Measurements from ENCODE around the gene LUZP2. TPM values are rescaled to one million over a fixed set of nuclear protein-coding genes. Genes with fewer than 3 reads are reported as not detected.

Gene LUZP2
- total and polyA plus RNA-seq, 2 of the 8 experiments (the other 6 are each of a cell fraction or from before 2014, with no cell fraction given): 0.79 to 1.5 TPM

- no peak for FAIRE-seq
- 92% methylated on average over 4 of the region's 4 CpGs; no CpG with 5 or more reads in 1 of the 2 experiments for WGBS, 2 experiments (ENCODE audit: extremely low coverage in 1 of 2, insufficient coverage in 1 of 2, insufficient read length in 1 of 2, insufficient replicate concordance in 2 of 2, low coverage in 1 of 2, low lambda C conversion rate in 2 of 2, missing lambda C conversion rate in 1 of 2)
- Histone ChIP-seq H2BK120ac (replicated peaks; ENCODE audit: low read depth, low read length) (no peak overlapping the region), H3K56ac (replicated peaks; ENCODE audit: insufficient read length, low read depth, low read length) (no peak overlapping the region), H2AK5ac (ENCODE audit: low read depth, low read length) (no peak overlapping the region), H3K4ac (replicated peaks; ENCODE audit: insufficient read length, low read depth, low read length) (no peak overlapping the region), H3K4me2 (ENCODE audit: insufficient read depth in 1 of 2, low read depth in 2 of 2, low read length in 2 of 2) (no peak overlapping the region), H2BK5ac (ENCODE audit: low read depth, low read length) (no peak overlapping the region), H3K9me3 (ENCODE audit: insufficient read depth in 2 of 2, low read depth in 1 of 2, low read length in 1 of 2) (no peaks in the 10 kb centered on the region), H4K5ac (ENCODE audit: insufficient read length, low read depth, low read length) (no peak overlapping the region), H3K23me2 (ENCODE audit: low read depth, low read length) (no peaks in the 10 kb centered on the region), H3K23ac (ENCODE audit: insufficient read length) (no peak overlapping the region), H3K4me3 (ENCODE audit: extremely low read depth in 1 of 4, insufficient read depth in 2 of 4, low read depth in 3 of 4, low read length in 4 of 4) (no peak overlapping the region), H4K91ac (replicated peaks; ENCODE audit: insufficient read length, low read length) (no peak overlapping the region), H3K79me1 (ENCODE audit: low read depth, low read length) (no peaks in the 10 kb centered on the region), H2BK20ac (ENCODE audit: low read length) (no peak overlapping the region), H4K20me1 (replicated peaks in 1 of 2; ENCODE audit: control insufficient read depth in 1 of 2, insufficient read depth in 2 of 2, low read length in 2 of 2) (no peaks in the 10 kb centered on the region), H3K27me3 (replicated peaks in 1 of 4; ENCODE audit: control insufficient read depth in 3 of 4, extremely low read depth in 1 of 4, insufficient read depth in 3 of 4, low read length in 3 of 4) (no peaks in the 10 kb centered on the region), H3K4me1 (replicated peaks in 1 of 4; ENCODE audit: control insufficient read depth in 3 of 4, insufficient read depth in 4 of 4, low read length in 3 of 4) (peaks cover 0 to 3% (median 0%) of the 10 kb centered on the region in 4 experiments; a peak in 1 of 7 replicates), H3K18ac (ENCODE audit: extremely low read depth, low read length) (no peak overlapping the region), H3K14ac (ENCODE audit: insufficient read length) (no peak overlapping the region), H3K9ac (replicated peaks in 1 of 4; ENCODE audit: extremely low read depth in 1 of 4, low read depth in 3 of 4, low read length in 3 of 4) (no peak overlapping the region), H4K8ac (ENCODE audit: extremely low read depth, insufficient read depth, low read length) (no peak overlapping the region), H2BK15ac (ENCODE audit: low read length) (no peak overlapping the region), H3K27ac (ENCODE audit: low read depth, low read length) (no peak overlapping the region), H2AFZ (ENCODE audit: low read length) (no peak overlapping the region), H2BK12ac (ENCODE audit: low read depth, low read length) (no peak overlapping the region; the same call in 1 of the 2 replicates), H3K36me3 (ENCODE audit: control insufficient read depth in 2 of 4, insufficient read depth in 4 of 4, low read length in 3 of 4) (no peaks in the 10 kb centered on the region), H3K79me2 (ENCODE audit: control insufficient read depth in 1 of 2, insufficient read depth in 2 of 2, low read length in 2 of 2) (no peaks in the 10 kb centered on the region)
- TF ChIP-seq RBBP5 (IDR thresholded peaks at IDR 0.05; ENCODE audit: borderline replicate concordance, low read depth, low read length) (no peak), HDAC2 (IDR thresholded peaks at IDR 0.05; ENCODE audit: borderline replicate concordance in 1 of 2, low read depth in 2 of 2, low read length in 2 of 2) (no peak), YY1 (IDR thresholded peaks at IDR 0.05; ENCODE audit: low read depth, low read length) (no peak), SUZ12 (IDR thresholded peaks at IDR 0.05; ENCODE audit: low read length) (no peak), CEBPB (IDR thresholded peaks at IDR 0.05; ENCODE audit: low read depth, low read length) (no peak), TEAD4 (IDR thresholded peaks at IDR 0.05; ENCODE audit: low read depth, low read length) (no peak), CHD1 (IDR thresholded peaks at IDR 0.05; ENCODE audit: low read depth, low read length) (no peak), JUND (IDR thresholded peaks at IDR 0.05; ENCODE audit: low read length) (no peak), SIX5 (IDR thresholded peaks at IDR 0.05; ENCODE audit: low read depth, low read length) (no peak), CTBP2 (IDR thresholded peaks at IDR 0.05; ENCODE audit: borderline replicate concordance, insufficient read depth, insufficient read length, low read length) (no peak)
- no peak for DNase-seq (ENCODE audit: low read depth in 1 of 2, low spot score in 2 of 2)
- CTCF ChIA-PET (ENCODE audit: partially characterized antibody): no interaction called here
- POLR2A ChIA-PET (ENCODE audit: partially characterized antibody): no interaction called here
Measured at GRCh38 chr11:24739637-24740036, 242.8 kb downstream of the LUZP2 start.

All from H1 (cell line).